Epidermal melanocyte (primary cell): ENCODE data around the gene B3GALNT2.
"Not testable (repeated sequence)": the region's sequence is repeated elsewhere in the genome, so short reads cannot be mapped to it uniquely, and the experiment has no call there.

ENCODE experiments used
- DNase-seq: peaks from one replicate; pipeline ENCODE4 v3.0.0; 2011; ENCODE audit warnings: low spot score; ENCODE audit not compliant: insufficient read length

The B3GALNT2 gene

GRCh38 chr1:235504122-235504493 lies at the start of gene B3GALNT2:
B3GALNT2 (minus strand) TSS chr1:235504452; CDS start chr1:235504252, 200 bp downstream.
- no peak for DNase-seq

- no peak for DNase-seq
Measured at GRCh38 chr1:235553112-235553551, 48.9 kb upstream of the B3GALNT2 start.

- DNase-seq, result no peak
Measured at GRCh38 chr1:235552146-235552716, 48.0 kb upstream of the B3GALNT2 start.

GRCh38 chr1:235549351-235550139 lies 45.3 kb upstream of the B3GALNT2 start:
- DNase-seq, result no peak

- not testable (repeated sequence) for DNase-seq
Measured at GRCh38 chr1:235546369-235547155, 42.3 kb upstream of the B3GALNT2 start.

GRCh38 chr1:235545292-235545930 lies 41.2 kb upstream of the B3GALNT2 start:
- no peak for DNase-seq

- DNase-seq, result not testable (repeated sequence)
Measured at GRCh38 chr1:235542845-235543244, 38.6 kb upstream of the B3GALNT2 start.

- no peak for DNase-seq
Measured at GRCh38 chr1:235533476-235534168, 29.4 kb upstream of the B3GALNT2 start.

GRCh38 chr1:235532360-235532759 lies 28.1 kb upstream of the B3GALNT2 start:
- no peak for DNase-seq

- no peak for DNase-seq
Measured at GRCh38 chr1:235527196-235527814, 23.1 kb upstream of the B3GALNT2 start.

- DNase-seq, result no peak
Measured at GRCh38 chr1:235525314-235525713, 21.1 kb upstream of the B3GALNT2 start.

GRCh38 chr1:235516862-235517446 lies 12.7 kb upstream of the B3GALNT2 start:
- DNase-seq, result no peak

- no peak for DNase-seq
Measured at GRCh38 chr1:235515844-235516512, 11.7 kb upstream of the B3GALNT2 start.

- DNase-seq, result no peak
Measured at GRCh38 chr1:235513495-235514366, 9.5 kb upstream of the B3GALNT2 start.

GRCh38 chr1:235511470-235512240 lies 7.4 kb upstream of the B3GALNT2 start:
- no peak for DNase-seq

GRCh38 chr1:235510823-235511222 lies 6.6 kb upstream of the B3GALNT2 start:
- DNase-seq, result no peak

GRCh38 chr1:235507623-235508022 lies 3.4 kb upstream of the B3GALNT2 start:
- no peak for DNase-seq
